HUES6 (cell line): Measurements from ENCODE around the gene DOCK11.

Experiments used
- H3K27ac ChIP-seq: 2 replicates; pipeline ENCODE4 v1.7.0; 2013; ENCODE audit warnings: low read depth, mild to moderate bottlenecking, low read length, inconsistent platforms
- H3K27me3 ChIP-seq: 2 replicates; pipeline ENCODE4 v1.6.1; 2013; ENCODE audit warnings: low read length; ENCODE audit not compliant: control insufficient read depth, insufficient read depth
- H3K36me3 ChIP-seq: 2 replicates; pipeline ENCODE4 v1.6.1; 2013; ENCODE audit warnings: low read length; ENCODE audit not compliant: control insufficient read depth, insufficient read depth
- H3K4me1 ChIP-seq: 2 replicates; pipeline ENCODE4 v1.6.1; 2013; ENCODE audit warnings: low read length; ENCODE audit not compliant: control insufficient read depth, insufficient read depth
- H3K4me3 ChIP-seq: 2 replicates; pipeline ENCODE4 v1.5.1; 2013; ENCODE audit warnings: low read depth, low read length
- H3K9ac ChIP-seq: one replicate; pipeline ENCODE4 v1.6.1; 2013; ENCODE audit warnings: mild to moderate bottlenecking, low read length
- H3K9me3 ChIP-seq: 2 replicates; pipeline ENCODE4 v1.6.1; 2013; ENCODE audit warnings: low read depth, low read length; ENCODE audit not compliant: control insufficient read depth, insufficient read depth

DOCK11 gene

DNA sequence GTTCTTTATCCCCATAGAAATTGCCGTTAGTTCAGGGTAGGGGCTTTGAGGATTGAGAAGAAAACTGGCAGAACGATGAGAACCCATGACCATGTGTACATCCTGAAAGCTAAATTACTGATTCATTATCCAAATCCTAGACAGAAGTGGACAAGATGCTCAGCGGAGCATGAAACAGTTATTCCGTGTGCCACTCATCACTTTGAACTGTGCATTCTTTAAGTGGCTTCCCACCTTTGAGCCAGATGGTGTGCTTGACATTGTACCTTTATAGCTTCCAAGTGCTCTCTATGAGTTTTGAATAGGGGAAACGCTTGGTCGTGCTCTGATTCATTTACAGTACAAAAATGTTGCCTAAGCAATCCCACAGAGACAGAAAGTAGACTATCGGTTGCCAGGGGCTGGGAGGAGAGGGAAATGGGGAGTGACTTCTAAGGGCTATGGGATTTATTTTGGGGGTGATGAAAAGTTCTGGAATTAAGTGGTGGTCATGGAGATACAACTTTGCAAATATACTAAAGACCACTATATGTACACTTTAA is 100.0 kb downstream of the DOCK11 start:
- H3K9ac ChIP-seq = no peak overlapping the region
- no peak overlapping the region for H3K4me3 ChIP-seq
- no peaks in the 10 kb centered on the region for H3K36me3 ChIP-seq
- no peaks in the 10 kb centered on the region for H3K27me3 ChIP-seq
- peaks cover 10% of the 10 kb centered on the region for H3K4me1 ChIP-seq
- H3K9me3 ChIP-seq = no peaks in the 10 kb centered on the region
- no peak overlapping the region for H3K27ac ChIP-seq

DNA sequence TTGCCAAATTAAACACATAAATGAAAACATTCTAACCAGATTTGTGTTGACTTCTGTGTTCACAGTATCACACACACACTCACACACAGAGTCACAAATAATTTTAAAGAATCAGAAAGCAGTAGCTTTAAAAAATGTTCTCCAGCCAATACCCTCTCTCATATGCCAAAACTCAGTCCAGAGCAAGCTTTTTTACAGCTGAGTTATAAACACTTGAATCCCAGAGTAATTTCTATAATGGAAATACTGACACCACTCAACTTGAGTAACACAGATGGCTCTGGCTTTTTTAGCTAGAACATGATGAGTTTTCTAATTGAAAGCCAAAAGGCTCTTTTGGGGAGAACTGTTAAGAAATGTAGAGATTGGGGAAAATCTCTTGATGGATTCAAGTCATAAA is 100.8 kb downstream of the DOCK11 start:
- no peaks in the 10 kb centered on the region for H3K9me3 ChIP-seq
- no peak overlapping the region for H3K27ac ChIP-seq
- H3K4me1 ChIP-seq = peaks cover 10% of the 10 kb centered on the region
- H3K36me3 ChIP-seq = no peaks in the 10 kb centered on the region
- H3K27me3 ChIP-seq = no peaks in the 10 kb centered on the region
- no peak overlapping the region for H3K9ac ChIP-seq
- H3K4me3 ChIP-seq = no peak overlapping the region

DNA sequence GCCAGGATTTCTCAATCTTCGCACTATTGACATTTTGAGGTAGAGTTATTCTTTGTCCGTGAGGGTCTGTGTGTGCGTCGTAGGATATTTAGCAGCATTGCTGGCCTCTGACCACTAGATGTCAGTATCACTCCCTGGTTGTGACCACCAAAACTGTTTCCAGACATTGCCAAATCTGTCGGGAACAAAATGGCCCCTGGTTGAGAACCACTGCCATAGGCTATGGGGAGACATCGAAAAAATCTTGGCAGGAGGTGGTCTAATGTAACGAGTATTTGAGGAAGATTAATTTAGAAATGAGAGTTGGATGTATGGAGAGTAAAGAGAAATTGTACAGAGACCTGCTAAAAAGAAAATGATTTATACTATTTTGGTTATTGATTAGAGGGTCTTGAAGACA is 108.4 kb downstream of the DOCK11 start:
- Histone ChIP-seq H3K4me3 (no peak overlapping the region), H3K36me3 (peaks cover 6% of the 10 kb centered on the region), H3K27ac (no peak overlapping the region)

DNA sequence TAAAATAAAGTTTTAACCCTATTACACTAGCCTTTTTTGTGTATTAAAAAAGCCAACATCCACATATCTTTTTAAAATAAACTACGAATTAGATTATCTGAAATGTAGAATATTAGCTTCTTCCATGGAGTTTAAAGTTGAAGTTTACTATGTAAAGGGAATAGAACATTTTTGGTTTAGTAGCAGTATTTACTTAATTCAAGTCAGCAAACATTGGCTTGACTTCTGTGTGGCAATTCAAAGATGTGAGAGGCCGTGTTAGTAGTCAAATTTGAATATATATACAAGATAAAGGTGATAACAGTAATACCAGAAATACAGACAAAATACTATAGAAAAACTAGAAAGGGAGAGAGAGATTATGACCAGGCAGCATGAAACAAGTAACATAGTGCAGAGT is 116.7 kb downstream of the DOCK11 start:
- Histone ChIP-seq H3K4me1 (no peaks in the 10 kb centered on the region), H3K27me3 (no peaks in the 10 kb centered on the region; the same call in 1 of the 2 replicates), H3K36me3 (peaks cover 19% of the 10 kb centered on the region), H3K9ac (no peak overlapping the region), H3K9me3 (no peaks in the 10 kb centered on the region), H3K4me3 (no peak overlapping the region), H3K27ac (no peak overlapping the region)

More for the DNA sequence above, 108.4 kb downstream of the DOCK11 start:
- Histone ChIP-seq H3K27me3 (no peaks in the 10 kb centered on the region), H3K4me1 (no peaks in the 10 kb centered on the region), H3K9me3 (no peaks in the 10 kb centered on the region), H3K9ac (no peak overlapping the region)

DNA sequence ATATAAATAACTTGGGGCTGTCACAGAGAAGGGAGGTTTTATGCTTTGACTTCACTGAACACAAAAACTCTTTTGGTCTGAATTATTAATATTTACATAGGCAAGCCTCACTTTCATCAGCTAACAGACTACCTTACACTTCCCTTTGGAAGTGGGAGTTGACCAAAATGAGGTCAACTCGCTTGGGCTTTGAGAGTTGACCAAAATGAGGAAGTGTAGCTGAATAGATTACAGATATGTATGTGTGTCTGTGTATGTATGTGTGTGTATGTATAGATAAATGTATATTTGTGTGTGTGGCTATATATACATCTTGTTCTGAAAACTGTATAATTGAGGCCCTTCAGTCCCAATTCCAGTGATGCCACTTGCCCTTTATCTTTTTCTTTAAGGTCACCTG is 118.5 kb downstream of the DOCK11 start:
- H3K36me3 ChIP-seq = peaks cover 13% of the 10 kb centered on the region
- no peaks in the 10 kb centered on the region for H3K9me3 ChIP-seq
- H3K9ac ChIP-seq = no peak overlapping the region
- no peak overlapping the region for H3K27ac ChIP-seq
- no peak overlapping the region for H3K4me3 ChIP-seq
- H3K27me3 ChIP-seq = no peaks in the 10 kb centered on the region; the same call in 1 of the 2 replicates
- no peaks in the 10 kb centered on the region for H3K4me1 ChIP-seq

DNA sequence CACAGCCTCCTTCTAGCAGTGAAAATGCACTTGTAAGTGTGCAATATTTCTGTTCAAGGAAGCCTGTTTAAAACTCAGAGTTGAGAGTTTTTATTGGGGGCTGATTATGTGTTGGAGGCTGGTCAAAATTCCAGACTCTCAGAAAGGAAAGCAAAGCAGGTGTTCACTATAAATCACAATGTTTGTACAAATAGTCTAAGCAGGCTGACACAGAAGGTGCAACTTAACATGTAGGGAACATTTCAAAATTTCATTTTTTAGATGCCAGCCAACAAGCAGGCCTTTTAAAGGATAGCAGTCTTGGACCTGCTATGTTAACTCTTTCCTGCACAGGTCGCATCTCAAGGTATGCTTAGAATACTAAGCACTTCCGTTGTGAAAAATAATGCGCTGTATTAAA is 119.5 kb downstream of the DOCK11 start:
- Histone ChIP-seq H3K36me3 (peaks cover 9% of the 10 kb centered on the region), H3K4me3 (no peak overlapping the region), H3K27me3 (no peaks in the 10 kb centered on the region; the same call in 1 of the 2 replicates), H3K9me3 (no peaks in the 10 kb centered on the region), H3K27ac (no peak overlapping the region), H3K4me1 (no peaks in the 10 kb centered on the region), H3K9ac (no peak overlapping the region)

DNA sequence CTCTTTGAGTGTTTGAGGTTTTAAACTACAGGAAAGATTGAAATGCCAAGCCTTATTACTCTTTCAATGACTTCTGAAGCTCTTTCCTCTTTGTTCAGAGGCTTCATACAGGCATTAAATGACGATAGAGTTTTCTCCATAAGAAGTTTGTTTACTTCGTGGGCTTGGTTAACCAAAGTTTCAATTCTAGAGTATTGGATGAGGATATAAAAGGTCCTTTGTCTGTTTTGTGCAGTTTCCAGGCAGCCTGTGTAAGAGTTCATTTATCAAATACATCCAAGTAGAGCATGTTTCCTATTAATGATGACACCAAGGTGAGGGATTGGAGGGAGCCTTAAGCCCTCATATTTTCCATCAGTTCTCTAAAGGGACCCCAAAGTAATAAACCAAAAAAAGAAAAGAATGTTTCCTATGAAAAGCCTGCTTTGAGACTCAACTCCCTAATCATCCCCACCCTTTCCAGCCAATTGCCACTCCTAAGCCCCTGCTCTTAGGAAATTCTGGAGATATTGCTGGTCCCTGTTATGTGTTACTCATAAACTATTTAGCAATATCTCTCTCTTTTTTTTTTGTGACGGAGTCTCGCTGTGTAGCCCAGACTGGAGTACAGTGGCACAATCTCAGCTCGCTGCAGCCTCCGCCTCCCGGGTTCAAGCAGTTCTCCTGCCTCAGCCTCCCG is 125.6 kb downstream of the DOCK11 start:
- H3K27ac ChIP-seq = no peak overlapping the region
- H3K27me3 ChIP-seq = no peaks in the 10 kb centered on the region
- no peaks in the 10 kb centered on the region for H3K36me3 ChIP-seq
- H3K9me3 ChIP-seq = no peaks in the 10 kb centered on the region
- H3K9ac ChIP-seq = no peak overlapping the region
- no peak overlapping the region for H3K4me3 ChIP-seq
- H3K4me1 ChIP-seq = no peaks in the 10 kb centered on the region

DNA sequence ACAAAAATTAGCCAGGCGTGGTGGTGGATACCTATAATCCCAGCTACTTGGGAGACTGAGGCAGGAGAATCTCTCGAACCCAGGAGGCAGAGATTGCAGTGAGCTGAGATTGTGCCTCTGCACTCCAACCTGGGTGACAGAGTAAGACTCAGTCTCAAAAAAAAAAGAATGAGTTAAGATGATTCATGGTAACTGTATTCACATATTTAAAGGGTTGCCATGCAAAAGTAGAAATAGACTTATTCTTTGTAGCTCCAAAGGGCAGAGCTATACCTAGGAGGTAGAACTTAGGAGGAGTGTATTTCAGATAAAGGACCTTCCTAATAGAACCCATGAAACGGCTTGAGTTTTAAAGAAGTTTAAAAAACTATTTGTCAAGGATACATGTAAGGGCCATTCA is 127.4 kb downstream of the DOCK11 start:
- no peaks in the 10 kb centered on the region for H3K9me3 ChIP-seq
- H3K36me3 ChIP-seq = no peaks in the 10 kb centered on the region

DNA sequence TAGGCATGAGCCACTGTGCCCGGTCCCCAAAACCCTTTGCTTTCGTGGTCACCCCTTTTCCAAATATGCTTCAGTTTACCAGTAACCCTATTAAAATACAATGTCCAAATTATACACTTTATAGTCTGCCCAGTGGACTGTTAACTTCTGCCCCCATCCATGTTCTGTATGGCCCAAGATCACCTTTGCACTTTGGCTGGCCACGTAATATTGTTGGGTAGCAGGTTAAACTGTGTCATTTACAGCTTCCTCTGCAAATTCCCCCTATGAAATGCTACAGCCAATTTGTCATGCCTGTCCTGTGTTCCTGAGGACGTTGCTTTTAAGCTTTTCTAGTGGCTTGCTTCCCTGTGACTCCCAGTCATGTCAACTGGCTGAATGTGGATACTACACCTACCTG is 130.7 kb downstream of the DOCK11 start:
- Histone ChIP-seq H3K27me3 (no peaks in the 10 kb centered on the region), H3K36me3 (peaks cover 6% of the 10 kb centered on the region; the same call in 1 of the 2 replicates), H3K4me3 (no peak overlapping the region), H3K4me1 (no peaks in the 10 kb centered on the region), H3K9me3 (no peaks in the 10 kb centered on the region), H3K27ac (no peak overlapping the region), H3K9ac (no peak overlapping the region)

More for the DNA sequence above, 127.4 kb downstream of the DOCK11 start:
- Histone ChIP-seq H3K27ac (no peak overlapping the region), H3K9ac (no peak overlapping the region), H3K4me3 (no peak overlapping the region), H3K27me3 (no peaks in the 10 kb centered on the region), H3K4me1 (no peaks in the 10 kb centered on the region)

DNA sequence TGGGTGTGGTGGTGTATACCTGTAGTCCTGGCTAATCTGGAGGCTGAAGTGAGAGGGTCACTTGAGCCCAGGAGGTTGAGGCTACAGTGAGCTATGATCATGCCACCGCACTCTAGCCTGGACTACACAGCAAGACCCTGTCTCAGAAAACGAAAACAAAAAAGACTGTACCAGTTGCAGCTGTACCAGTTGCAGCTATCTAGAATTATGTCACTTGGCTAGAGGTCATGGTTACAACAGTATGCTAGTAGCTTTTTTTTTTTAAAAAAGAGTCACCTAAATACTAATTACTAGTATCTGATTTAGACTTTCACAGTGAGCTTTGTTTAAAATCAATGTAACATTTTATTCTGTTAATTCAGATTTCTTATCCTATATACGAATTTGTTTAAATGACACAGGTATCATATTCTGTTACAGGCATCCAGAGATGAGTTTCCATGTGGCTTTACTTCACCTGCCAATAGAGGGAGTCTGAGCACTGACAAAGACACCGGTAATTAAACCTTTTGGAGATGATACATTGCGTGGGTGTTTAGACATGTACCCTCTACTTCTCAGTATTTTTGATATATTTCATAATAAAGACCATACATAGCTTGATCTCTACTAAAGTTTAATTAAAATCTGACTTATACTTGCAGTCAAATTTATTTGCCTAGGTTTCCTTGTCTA is 131.6 kb downstream of the DOCK11 start:
- Histone ChIP-seq H3K27me3 (no peaks in the 10 kb centered on the region), H3K4me3 (no peak overlapping the region), H3K36me3 (peaks cover 9% of the 10 kb centered on the region), H3K27ac (no peak overlapping the region), H3K9me3 (no peaks in the 10 kb centered on the region), H3K4me1 (no peaks in the 10 kb centered on the region), H3K9ac (no peak overlapping the region)

DNA sequence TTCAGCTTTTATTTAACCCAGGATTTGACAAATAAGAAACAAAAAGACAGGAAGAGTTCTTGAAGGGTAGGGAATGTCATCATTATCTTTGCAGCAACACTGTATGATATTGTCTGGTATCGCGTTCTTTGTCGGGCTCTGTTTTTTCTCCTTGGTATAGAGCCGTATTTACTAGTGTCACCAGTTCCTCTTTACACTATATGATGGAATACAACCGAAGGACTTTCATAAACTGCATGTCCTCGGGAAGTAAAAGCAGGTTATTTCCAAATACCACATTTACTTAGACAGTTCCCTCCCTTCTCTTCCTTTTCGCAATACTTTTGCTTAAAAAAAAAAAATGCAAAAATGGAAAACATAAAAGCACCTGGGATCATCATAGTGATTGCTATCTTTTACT is 135.2 kb downstream of the DOCK11 start:
- H3K36me3 ChIP-seq = peaks cover 9% of the 10 kb centered on the region
- H3K9me3 ChIP-seq = no peaks in the 10 kb centered on the region

More for the DNA sequence above, 135.2 kb downstream of the DOCK11 start:
- H3K4me3 ChIP-seq = no peak overlapping the region
- no peaks in the 10 kb centered on the region for H3K27me3 ChIP-seq
- H3K4me1 ChIP-seq = no peaks in the 10 kb centered on the region
- H3K27ac ChIP-seq = no peak overlapping the region
- no peak overlapping the region for H3K9ac ChIP-seq
